NCI-H2196 (cell line): ENCODE data around the gene YPEL4.
"Not testable (repeated sequence)": the region's sequence is repeated elsewhere in the genome, so short reads cannot be mapped to it uniquely, and the experiment has no call there.

Experiments
- DNase-seq: peaks from one replicate; lab custom pipeline; 2025; ENCODE audit not compliant: unreplicated experiment; lab: John Stamatoyannopoulos, UW

YPEL4 gene

GRCh38 chr11:57649826-57650738 is at the start of gene YPEL4:
TSS of gene YPEL4 (minus strand) at chr11:57649912. CDS start at chr11:57647107, 2,805 bp downstream.
- peak; percentile 24 for DNase-seq

- DNase-seq: no peak
These were observed 49.2 kb upstream of the YPEL4 start for GRCh38 chr11:57698843-57699365.

- DNase-seq: not testable (repeated sequence)
These were observed 40.8 kb upstream of the YPEL4 start for GRCh38 chr11:57690474-57690873.

- no peak for DNase-seq
These were observed 31.5 kb upstream of the YPEL4 start for GRCh38 chr11:57681168-57681567.

GRCh38 chr11:57680552-57680874 is 30.8 kb upstream of the YPEL4 start:
- no peak for DNase-seq

GRCh38 chr11:57679396-57679795 is 29.7 kb upstream of the YPEL4 start:
- no peak for DNase-seq

GRCh38 chr11:57675176-57675941 is 25.6 kb upstream of the YPEL4 start:
- no peak for DNase-seq

GRCh38 chr11:57674251-57674650 is 24.5 kb upstream of the YPEL4 start:
- DNase-seq: no peak

GRCh38 chr11:57668434-57668782 is 18.7 kb upstream of the YPEL4 start:
- DNase-seq: no peak

GRCh38 chr11:57667736-57668433 is 18.2 kb upstream of the YPEL4 start, which contains the start of gene ZDHHC5:
TSS of gene ZDHHC5 (plus strand) at chr11:57668114. CDS start at chr11:57673091, 4,977 bp downstream.
- DNase-seq: peak; percentile 98

- DNase-seq: peak; percentile 95
These were observed 17.5 kb upstream of the YPEL4 start for GRCh38 chr11:57667117-57667735.

- DNase-seq: no peak
These were observed 14.3 kb upstream of the YPEL4 start for GRCh38 chr11:57663975-57664374.

- DNase-seq: no peak
These were observed 13.2 kb upstream of the YPEL4 start for GRCh38 chr11:57662893-57663292.

GRCh38 chr11:57659669-57660068 is 10.0 kb upstream of the YPEL4 start:
- DNase-seq: no peak

- DNase-seq: no peak
These were observed 8.3 kb upstream of the YPEL4 start for GRCh38 chr11:57658023-57658361.

GRCh38 chr11:57657194-57658022 is 7.7 kb upstream of the YPEL4 start, which contains the start of gene CLP1:
TSS of gene CLP1 (plus strand) at chr11:57657762. CDS start at chr11:57659477, 1,715 bp downstream.
- peak; percentile 99 for DNase-seq

- no peak for DNase-seq
These were observed 7.1 kb upstream of the YPEL4 start for GRCh38 chr11:57656885-57657193.

GRCh38 chr11:57653163-57653562 is 3.5 kb upstream of the YPEL4 start:
- DNase-seq: no peak

- no peak for DNase-seq
These were observed 3.0 kb upstream of the YPEL4 start for GRCh38 chr11:57652662-57653061.

GRCh38 chr11:57652230-57652629 is 2.5 kb upstream of the YPEL4 start:
- not testable (repeated sequence) for DNase-seq
